ENCODE measurements around the gene FAM83C.

Gene FAM83C

DNA sequence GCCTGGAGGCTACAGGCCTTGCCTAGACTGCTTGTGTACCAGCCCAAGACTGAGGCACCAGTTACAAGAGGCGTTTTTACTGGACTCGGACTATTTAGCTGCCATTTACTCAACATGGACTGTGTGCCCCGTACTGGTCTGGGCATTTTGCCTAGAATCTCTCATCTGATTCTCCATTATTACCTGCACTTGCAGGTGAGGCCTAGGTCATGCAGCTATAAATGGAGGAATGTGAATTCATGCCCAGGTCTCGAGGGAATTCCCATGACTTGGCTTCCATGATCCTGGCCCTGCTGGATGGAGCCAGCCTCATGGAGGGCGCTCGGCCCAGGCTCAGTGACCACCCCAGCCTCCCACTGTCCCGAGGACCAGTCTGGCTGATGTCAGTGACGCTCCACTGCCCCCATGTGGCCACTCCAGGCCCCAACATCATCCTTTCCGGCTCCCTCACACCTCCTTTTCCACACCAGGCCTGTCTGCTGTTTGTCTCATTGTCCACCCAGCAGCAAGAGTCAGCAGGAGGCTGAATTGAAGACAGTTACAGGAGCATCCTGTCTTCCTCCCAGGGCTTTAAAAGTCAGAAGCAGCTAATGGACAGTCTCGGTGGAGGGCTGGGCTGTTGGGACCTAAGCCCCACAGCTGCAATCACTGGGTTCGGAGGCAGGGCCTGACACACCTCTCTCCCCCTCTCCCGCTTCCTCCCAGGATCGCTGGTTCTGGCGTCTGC lies 23.0 kb downstream of the FAM83C start:
- peak; percentile 89 for TF ChIP-seq RAD21 (IDR thresholded peaks at IDR 0.05; ENCODE audit: low read depth)
- TF ChIP-seq YY1 (IDR thresholded peaks at IDR 0.05; ENCODE audit: low read depth), result no peak

DNA sequence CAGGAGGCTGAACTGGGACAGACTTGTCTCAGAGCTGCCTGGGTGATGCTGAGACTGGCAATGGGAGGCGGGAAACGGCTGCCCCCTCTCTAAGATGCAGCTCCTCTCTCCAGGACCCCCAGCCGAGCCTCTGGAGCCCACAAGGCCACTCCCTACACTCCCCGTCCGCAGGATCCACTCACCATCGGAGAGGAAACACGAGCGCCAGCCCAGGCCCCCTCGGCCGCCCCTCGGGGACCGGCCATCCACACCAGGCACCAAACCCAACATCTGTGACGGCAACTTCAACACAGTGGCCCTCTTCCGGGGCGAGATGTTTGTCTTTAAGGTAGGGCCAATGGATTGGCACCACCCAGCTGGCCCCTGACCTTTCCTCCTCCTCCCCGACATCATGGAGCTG lies 25.1 kb downstream of the FAM83C start:
- TF ChIP-seq RAD21 (IDR thresholded peaks at IDR 0.05; ENCODE audit: low read depth) (no peak), TCF12 (IDR thresholded peaks at IDR 0.05; ENCODE audit: low read depth) (no peak), TAF1 (IDR thresholded peaks at IDR 0.05; ENCODE audit: low read depth) (no peak), REST (IDR thresholded peaks at IDR 0.05; ENCODE audit: low read depth) (no peak), TEAD4 (IDR thresholded peaks at IDR 0.05) (no peak), FOXM1 (IDR thresholded peaks at IDR 0.05; ENCODE audit: borderline replicate concordance, low read depth) (no peak), MAX (IDR thresholded peaks at IDR 0.05) (no peak)

DNA sequence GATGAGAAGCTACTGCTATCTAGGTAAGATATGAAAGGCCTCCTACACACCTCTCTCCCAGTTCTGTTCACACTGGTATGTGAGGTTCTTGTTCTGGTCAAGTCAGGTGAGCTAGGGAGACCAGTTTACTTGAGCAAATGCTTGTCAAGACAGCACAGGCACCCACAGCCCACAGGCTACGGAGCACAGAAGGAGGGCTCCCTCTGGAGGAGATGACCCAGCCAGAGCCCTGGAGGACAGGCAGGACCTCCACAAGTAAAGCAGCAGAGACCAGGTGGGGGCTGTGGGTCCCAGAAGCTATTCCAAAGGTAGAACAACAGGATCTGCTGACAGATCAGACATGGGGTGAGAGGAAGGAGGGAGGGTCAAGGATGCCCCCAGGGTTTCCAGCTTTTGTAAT lies 27.5 kb downstream of the FAM83C start:
- TF ChIP-seq TCF12 (IDR thresholded peaks at IDR 0.05; ENCODE audit: low read depth), result no peak
- TF ChIP-seq YY1 (IDR thresholded peaks at IDR 0.05; ENCODE audit: low read depth), result no peak
- TF ChIP-seq ZBTB7A (IDR thresholded peaks at IDR 0.05; ENCODE audit: low read depth), result no peak
- TF ChIP-seq RAD21 (IDR thresholded peaks at IDR 0.05; ENCODE audit: low read depth), result peak; percentile 62

GRCh38 chr20:35263532-35264341 lies 28.5 kb downstream of the FAM83C start:
- TF ChIP-seq TAF1 (IDR thresholded peaks at IDR 0.05; ENCODE audit: low read depth) (no peak), TEAD4 (IDR thresholded peaks at IDR 0.05) (no peak), YY1 (IDR thresholded peaks at IDR 0.05; ENCODE audit: low read depth) (peak; percentile 78), CREB1 (IDR thresholded peaks at IDR 0.05; ENCODE audit: low read depth) (no peak), RAD21 (IDR thresholded peaks at IDR 0.05; ENCODE audit: low read depth) (no peak; the same call in 1 of the 2 replicates), EGR1 (IDR thresholded peaks at IDR 0.05) (no peak), NFIC (IDR thresholded peaks at IDR 0.05) (peak; percentile 71), TCF12 (IDR thresholded peaks at IDR 0.05; ENCODE audit: low read depth) (peak; percentile 3; the same call in 1 of the 2 replicates), REST (IDR thresholded peaks at IDR 0.05; ENCODE audit: low read depth) (no peak), CEBPB (IDR thresholded peaks at IDR 0.05) (0 out of 2 replicates have a peak, but pooled peaks have one; percentile 3), FOXM1 (IDR thresholded peaks at IDR 0.05; ENCODE audit: borderline replicate concordance, low read depth) (peak; percentile 36; the same call in 1 of the 2 replicates), ZBTB7A (IDR thresholded peaks at IDR 0.05; ENCODE audit: low read depth) (no peak), EP300 (IDR thresholded peaks at IDR 0.05; ENCODE audit: borderline replicate concordance) (no peak), MAX (IDR thresholded peaks at IDR 0.05) (peak; percentile 68; the same call in 1 of the 2 replicates)
- TF ChIP-seq, protein P1, sequence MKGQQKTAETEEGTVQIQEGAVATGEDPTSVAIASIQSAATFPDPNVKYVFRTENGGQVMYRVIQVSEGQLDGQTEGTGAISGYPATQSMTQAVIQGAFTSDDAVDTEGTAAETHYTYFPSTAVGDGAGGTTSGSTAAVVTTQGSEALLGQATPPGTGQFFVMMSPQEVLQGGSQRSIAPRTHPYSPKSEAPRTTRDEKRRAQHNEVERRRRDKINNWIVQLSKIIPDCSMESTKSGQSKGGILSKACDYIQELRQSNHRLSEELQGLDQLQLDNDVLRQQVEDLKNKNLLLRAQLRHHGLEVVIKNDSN (IDR thresholded peaks at IDR 0.05), result no peak

DNA sequence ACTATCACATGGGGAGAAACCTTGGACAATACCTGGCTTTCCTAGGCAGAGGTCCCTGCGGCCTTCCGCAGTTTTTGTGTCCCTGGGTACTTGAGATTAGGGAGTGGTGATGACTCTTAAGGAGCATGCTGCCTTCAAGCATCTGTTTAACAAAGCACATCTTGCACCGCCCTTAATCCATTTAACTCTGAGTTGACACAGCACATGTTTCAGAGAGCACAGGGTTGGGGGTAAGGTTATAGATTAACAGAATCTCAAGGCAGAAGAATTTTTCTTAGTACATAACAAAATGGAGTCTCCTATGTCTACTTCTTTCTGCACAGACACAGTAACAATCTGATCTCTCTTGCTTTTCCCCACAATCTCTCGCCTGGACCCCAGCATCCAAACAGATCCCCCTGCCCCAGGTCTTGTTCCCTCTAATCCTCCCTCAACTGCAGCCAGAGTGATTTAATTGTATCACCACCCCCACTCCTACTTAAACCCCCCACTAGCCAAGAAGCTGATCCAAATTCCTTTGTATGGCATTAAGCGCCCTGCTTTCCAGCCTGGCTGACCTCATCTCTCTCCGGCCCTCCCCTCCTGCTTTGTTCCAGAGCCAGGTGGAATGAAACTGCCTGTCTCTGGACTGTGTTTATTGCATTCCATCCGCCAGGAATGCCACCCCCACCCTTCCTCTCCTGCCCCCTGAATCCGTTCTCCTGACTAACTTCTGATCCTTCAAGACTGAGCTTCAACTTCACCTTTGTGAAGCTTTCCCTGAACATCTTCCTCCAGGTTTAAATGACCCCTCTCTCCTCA lies 29.3 kb downstream of the FAM83C start:
- TF ChIP-seq EP300 (IDR thresholded peaks at IDR 0.05; ENCODE audit: borderline replicate concordance), result peak; percentile 82
- peak; percentile 67; the same call in 1 of the 2 replicates for TF ChIP-seq FOXM1 (IDR thresholded peaks at IDR 0.05; ENCODE audit: borderline replicate concordance, low read depth)
- TF ChIP-seq EGR1 (IDR thresholded peaks at IDR 0.05), result peak; percentile 58
- peak; percentile 6; the same call in 1 of the 2 replicates for TF ChIP-seq RAD21 (IDR thresholded peaks at IDR 0.05; ENCODE audit: low read depth)
- TF ChIP-seq NFIC (IDR thresholded peaks at IDR 0.05), result peak; percentile 78; the same call in 1 of the 2 replicates
- TF ChIP-seq MAX (IDR thresholded peaks at IDR 0.05), result peak; percentile 4; the same call in 1 of the 2 replicates
- peak; percentile 98 for TF ChIP-seq TEAD4 (IDR thresholded peaks at IDR 0.05)
- peak; percentile 89 for TF ChIP-seq TCF12 (IDR thresholded peaks at IDR 0.05; ENCODE audit: low read depth)
